ENCODE measurements around the gene OSBPL6. TPM values are rescaled to one million over a fixed set of nuclear protein-coding genes. Genes with fewer than 3 reads are reported as not detected.

OSBPL6 gene
- total and polyA plus RNA-seq, 9 of the 15 experiments (the other 6 are each of a cell fraction or from before 2014, with no cell fraction given): 3.4 to 12.7 (median 9.3) TPM

GRCh38 chr2:178315488-178315948, 121.2 kb downstream of the OSBPL6 start (continued):
- TF ChIP-seq HMBOX1 (IDR thresholded peaks at IDR 0.05) (peak; percentile 96), KHSRP (IDR thresholded peaks at IDR 0.05) (no peak), CHCHD3 (CRISPR knock-in tag; IDR thresholded peaks at IDR 0.05) (no peak), TRIM24 (IDR thresholded peaks at IDR 0.05) (no peak)

DNA sequence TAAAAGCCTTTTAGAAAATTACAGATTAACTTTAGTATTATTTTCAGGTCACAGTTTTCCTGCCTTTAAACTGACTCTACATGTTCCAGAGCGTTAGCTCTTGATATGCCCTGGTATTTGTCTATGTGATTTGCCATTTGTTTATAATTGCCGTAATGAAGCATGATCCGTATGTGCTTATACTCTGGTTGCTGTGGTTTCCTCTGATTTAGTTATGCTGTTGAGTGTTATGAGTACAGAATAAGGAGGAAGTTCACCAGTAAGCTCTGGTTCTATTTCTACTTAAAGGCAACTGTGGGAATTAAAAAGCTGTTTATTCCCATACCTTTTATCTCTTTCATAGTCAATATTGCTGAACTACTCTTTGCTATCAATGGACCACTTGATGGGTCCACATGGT, 123.5 kb downstream of the OSBPL6 start:
- Histone ChIP-seq H3K27ac (ENCODE audit: extremely low read depth, low read depth, low read length) (no peak overlapping the region), H2AFZ (ENCODE audit: low read depth, low read length) (no peak overlapping the region), H3K9ac (ENCODE audit: insufficient read depth in 1 of 2, low read depth in 2 of 2, low read length in 2 of 2) (no peak overlapping the region), H3K27me3 (ENCODE audit: control insufficient read depth in 2 of 2, insufficient read depth in 2 of 2, low read length in 2 of 2) (no peaks in the 10 kb centered on the region), H4K20me1 (replicated peaks; ENCODE audit: control insufficient read depth, insufficient read depth, low read length) (no peaks in the 10 kb centered on the region), H3K36me3 (ENCODE audit: control insufficient read depth, insufficient read depth, low read length) (no peaks in the 10 kb centered on the region), H3K4me2 (ENCODE audit: insufficient read depth, low read length) (no peak overlapping the region), H3K9me3 (replicated peaks; ENCODE audit: control insufficient read depth, insufficient read depth, low read depth, low read length) (no peaks in the 10 kb centered on the region), H3K4me3 (no peak overlapping the region), H3K9me1 (ENCODE audit: control insufficient read depth, insufficient read depth, low read length) (no peaks in the 10 kb centered on the region), H3K79me2 (ENCODE audit: control insufficient read depth, insufficient read depth, low read length) (no peaks in the 10 kb centered on the region), H3K4me1 (replicated peaks in 1 of 2; ENCODE audit: control insufficient read depth in 2 of 2, insufficient read depth in 2 of 2, low read length in 2 of 2) (peaks cover 4 to 11% of the 10 kb centered on the region in 2 experiments; a peak in 3 of 5 replicates)
- FAIRE-seq (no peak), DNase-seq (ENCODE audit: extremely low read depth in 1 of 4, low spot score in 3 of 4) (no peak), ATAC-seq (no peak)
- no TSS peak for BruUV-seq (replicated peaks)
- 51% methylated on average over 3 of the region's 3 CpGs for WGBS (ENCODE audit: insufficient coverage, low coverage, missing lambda C conversion rate)
- ChIA-PET POLR2A (interaction anchor here (0.5 kb wide), 1 partner anchor 253 kb away, joined by 3 read pairs; no protein-coding TSS in a partner anchor), CTCF (ENCODE audit: low intra/inter-chr PET ratio) (no interaction called here)
- in situ Hi-C loops (cut with MboI): no loop called here
- intact Hi-C loops (cut with micrococcal nuclease): no loop called here
- TF ChIP-seq, protein P1, sequence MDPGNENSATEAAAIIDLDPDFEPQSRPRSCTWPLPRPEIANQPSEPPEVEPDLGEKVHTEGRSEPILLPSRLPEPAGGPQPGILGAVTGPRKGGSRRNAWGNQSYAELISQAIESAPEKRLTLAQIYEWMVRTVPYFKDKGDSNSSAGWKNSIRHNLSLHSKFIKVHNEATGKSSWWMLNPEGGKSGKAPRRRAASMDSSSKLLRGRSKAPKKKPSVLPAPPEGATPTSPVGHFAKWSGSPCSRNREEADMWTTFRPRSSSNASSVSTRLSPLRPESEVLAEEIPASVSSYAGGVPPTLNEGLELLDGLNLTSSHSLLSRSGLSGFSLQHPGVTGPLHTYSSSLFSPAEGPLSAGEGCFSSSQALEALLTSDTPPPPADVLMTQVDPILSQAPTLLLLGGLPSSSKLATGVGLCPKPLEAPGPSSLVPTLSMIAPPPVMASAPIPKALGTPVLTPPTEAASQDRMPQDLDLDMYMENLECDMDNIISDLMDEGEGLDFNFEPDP (CRISPR knock-in tag; IDR thresholded peaks at IDR 0.05): no peak
- no peak for TF ChIP-seq NCOA4 (IDR thresholded peaks at IDR 0.05; ENCODE audit: partially characterized antibody)
- TF ChIP-seq CBFA2T2 (conservative IDR thresholded peaks at IDR 0.05): no peak
- no peak for TF ChIP-seq ZNF431 (CRISPR knock-in tag; IDR thresholded peaks at IDR 0.05)
- TF ChIP-seq, protein P2, sequence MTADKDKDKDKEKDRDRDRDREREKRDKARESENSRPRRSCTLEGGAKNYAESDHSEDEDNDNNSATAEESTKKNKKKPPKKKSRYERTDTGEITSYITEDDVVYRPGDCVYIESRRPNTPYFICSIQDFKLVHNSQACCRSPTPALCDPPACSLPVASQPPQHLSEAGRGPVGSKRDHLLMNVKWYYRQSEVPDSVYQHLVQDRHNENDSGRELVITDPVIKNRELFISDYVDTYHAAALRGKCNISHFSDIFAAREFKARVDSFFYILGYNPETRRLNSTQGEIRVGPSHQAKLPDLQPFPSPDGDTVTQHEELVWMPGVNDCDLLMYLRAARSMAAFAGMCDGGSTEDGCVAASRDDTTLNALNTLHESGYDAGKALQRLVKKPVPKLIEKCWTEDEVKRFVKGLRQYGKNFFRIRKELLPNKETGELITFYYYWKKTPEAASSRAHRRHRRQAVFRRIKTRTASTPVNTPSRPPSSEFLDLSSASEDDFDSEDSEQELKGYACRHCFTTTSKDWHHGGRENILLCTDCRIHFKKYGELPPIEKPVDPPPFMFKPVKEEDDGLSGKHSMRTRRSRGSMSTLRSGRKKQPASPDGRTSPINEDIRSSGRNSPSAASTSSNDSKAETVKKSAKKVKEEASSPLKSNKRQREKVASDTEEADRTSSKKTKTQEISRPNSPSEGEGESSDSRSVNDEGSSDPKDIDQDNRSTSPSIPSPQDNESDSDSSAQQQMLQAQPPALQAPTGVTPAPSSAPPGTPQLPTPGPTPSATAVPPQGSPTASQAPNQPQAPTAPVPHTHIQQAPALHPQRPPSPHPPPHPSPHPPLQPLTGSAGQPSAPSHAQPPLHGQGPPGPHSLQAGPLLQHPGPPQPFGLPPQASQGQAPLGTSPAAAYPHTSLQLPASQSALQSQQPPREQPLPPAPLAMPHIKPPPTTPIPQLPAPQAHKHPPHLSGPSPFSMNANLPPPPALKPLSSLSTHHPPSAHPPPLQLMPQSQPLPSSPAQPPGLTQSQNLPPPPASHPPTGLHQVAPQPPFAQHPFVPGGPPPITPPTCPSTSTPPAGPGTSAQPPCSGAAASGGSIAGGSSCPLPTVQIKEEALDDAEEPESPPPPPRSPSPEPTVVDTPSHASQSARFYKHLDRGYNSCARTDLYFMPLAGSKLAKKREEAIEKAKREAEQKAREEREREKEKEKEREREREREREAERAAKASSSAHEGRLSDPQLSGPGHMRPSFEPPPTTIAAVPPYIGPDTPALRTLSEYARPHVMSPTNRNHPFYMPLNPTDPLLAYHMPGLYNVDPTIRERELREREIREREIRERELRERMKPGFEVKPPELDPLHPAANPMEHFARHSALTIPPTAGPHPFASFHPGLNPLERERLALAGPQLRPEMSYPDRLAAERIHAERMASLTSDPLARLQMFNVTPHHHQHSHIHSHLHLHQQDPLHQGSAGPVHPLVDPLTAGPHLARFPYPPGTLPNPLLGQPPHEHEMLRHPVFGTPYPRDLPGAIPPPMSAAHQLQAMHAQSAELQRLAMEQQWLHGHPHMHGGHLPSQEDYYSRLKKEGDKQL (CRISPR knock-in tag; IDR thresholded peaks at IDR 0.05; ENCODE audit: borderline replicate concordance): no peak
- no peak for TF ChIP-seq CSDE1 (IDR thresholded peaks at IDR 0.05)
- TF ChIP-seq, protein P3, sequence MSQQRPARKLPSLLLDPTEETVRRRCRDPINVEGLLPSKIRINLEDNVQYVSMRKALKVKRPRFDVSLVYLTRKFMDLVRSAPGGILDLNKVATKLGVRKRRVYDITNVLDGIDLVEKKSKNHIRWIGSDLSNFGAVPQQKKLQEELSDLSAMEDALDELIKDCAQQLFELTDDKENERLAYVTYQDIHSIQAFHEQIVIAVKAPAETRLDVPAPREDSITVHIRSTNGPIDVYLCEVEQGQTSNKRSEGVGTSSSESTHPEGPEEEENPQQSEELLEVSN (IDR thresholded peaks at IDR 0.05; ENCODE audit: borderline replicate concordance in 1 of 2, extremely low read depth in 1 of 2, insufficient read depth in 1 of 2, insufficient read length in 1 of 2, low read depth in 1 of 2, low read length in 1 of 2, poor library complexity in 1 of 2, severe bottlenecking in 1 of 2): no peak
- no peak for TF ChIP-seq TEAD4 (IDR thresholded peaks at IDR 0.05; ENCODE audit: low read length)
- no peak for TF ChIP-seq TEAD4 (CRISPR knock-in tag; IDR thresholded peaks at IDR 0.05; ENCODE audit: borderline replicate concordance)
